M059J (cell line): ENCODE results near the gene EXO1. TPM values are rescaled to one million over a fixed set of nuclear protein-coding genes. Genes with fewer than 3 reads are reported as not detected.
"Not testable (repeated sequence)": the region's sequence is repeated elsewhere in the genome, so short reads cannot be mapped to it uniquely, and the experiment has no call there.

Experiments used
- DNase-seq: peaks from one replicate; pipeline ENCODE4 v3.0.0-alpha.2; 2012; ENCODE audit warnings: low read depth
- total RNA-seq: library from RNA; depleted of rRNA; stranded (reverse); fragments of >200 nt; shearing (Covaris generic); gene quantifications from 2 replicates; pipeline ENCODE4 v1.2.3, GENCODE V29; 2014

EXO1 gene
- total RNA-seq, 1 experiment from 2014 or later: 36.8 TPM

- no peak for DNase-seq
These were observed 11.1 kb upstream of the EXO1 start for GRCh38 chr1:241836941-241837340.

GRCh38 chr1:241837416-241837815 is 10.6 kb upstream of the EXO1 start:
- DNase-seq: no peak

GRCh38 chr1:241837901-241838300 is 10.1 kb upstream of the EXO1 start:
- peak; percentile 94 for DNase-seq

- DNase-seq: peak; percentile 12
These were observed 9.1 kb upstream of the EXO1 start for GRCh38 chr1:241838897-241839296.

- DNase-seq: peak; percentile 18
These were observed 8.5 kb upstream of the EXO1 start for GRCh38 chr1:241839369-241839979.

- no peak for DNase-seq
These were observed 7.8 kb upstream of the EXO1 start for GRCh38 chr1:241840164-241840563.

GRCh38 chr1:241841691-241842090 is 6.3 kb upstream of the EXO1 start:
- no peak for DNase-seq

GRCh38 chr1:241842565-241842964 is 5.4 kb upstream of the EXO1 start:
- DNase-seq: peak; percentile 51

GRCh38 chr1:241844593-241844992 is 3.4 kb upstream of the EXO1 start:
- DNase-seq: no peak

GRCh38 chr1:241846375-241846774 is 1.6 kb upstream of the EXO1 start:
- no peak for DNase-seq

GRCh38 chr1:241846862-241847539 is 1.0 kb upstream of the EXO1 start:
- DNase-seq: no peak

GRCh38 chr1:241847540-241847795 is 536 bp upstream of the EXO1 start:
- no peak for DNase-seq

- peak; percentile 26 for DNase-seq
These were observed 811 bp downstream of the EXO1 start for GRCh38 chr1:241848686-241849344.

GRCh38 chr1:241849345-241849695 is 1.3 kb downstream of the EXO1 start:
- DNase-seq: no peak

GRCh38 chr1:241855545-241856140 is 7.6 kb downstream of the EXO1 start:
- DNase-seq: not testable (repeated sequence)

- no peak for DNase-seq
These were observed 9.1 kb downstream of the EXO1 start for GRCh38 chr1:241857131-241857530.

- DNase-seq: no peak
These were observed 12.9 kb downstream of the EXO1 start for GRCh38 chr1:241860922-241861321.

GRCh38 chr1:241869022-241869421 is 21.0 kb downstream of the EXO1 start:
- DNase-seq: no peak

- DNase-seq: no peak
These were observed 22.3 kb downstream of the EXO1 start for GRCh38 chr1:241870336-241870735.

GRCh38 chr1:241870746-241871430 is 22.9 kb downstream of the EXO1 start:
- no peak for DNase-seq

GRCh38 chr1:241881440-241881839 is 33.4 kb downstream of the EXO1 start:
- no peak for DNase-seq

GRCh38 chr1:241883159-241883558 is 35.2 kb downstream of the EXO1 start:
- no peak for DNase-seq

- DNase-seq: peak; percentile 50
These were observed 40.2 kb downstream of the EXO1 start for GRCh38 chr1:241888232-241888631.
